ENCODE measurements around the gene SLC22A31. TPM values are rescaled to one million over a fixed set of nuclear protein-coding genes. Genes with fewer than 3 reads are reported as not detected.

Gene SLC22A31
- total RNA-seq, 6 donors from 2014 or later = 71.0 to 320 (median 174) TPM

GRCh38 chr16:89175280-89176146, 24.8 kb downstream of the SLC22A31 start:
- ATAC-seq (ENCODE audit: low FRiP score in 2 of 2) = no peak
- 59% methylated on average over 19 of the region's 20 CpGs; no CpG with 5 or more reads in 1 of the 2 donors for WGBS, 2 donors

GRCh38 chr16:89174877-89175276, 25.5 kb downstream of the SLC22A31 start:
- no peaks in the 10 kb centered on the region for H3K36me3 ChIP-seq
- ATAC-seq (ENCODE audit: low FRiP score in 2 of 2) (no peak), DNase-seq (peak in 1 of 2 donors; percentile 62)
- peak overlapping the region in 1 of 4 donors; percentile 4 for H3K27ac ChIP-seq
- H3K27me3 ChIP-seq = peaks cover 0 to 6% (median 0%) of the 10 kb centered on the region in 4 donors
- peaks cover 13 to 22% (median 16%) of the 10 kb centered on the region in 4 donors for H3K4me1 ChIP-seq
- WGBS, 2 donors = 41 to 69% methylated on average over 6 to 14 of the region's 14 CpGs
- H3K4me3 ChIP-seq = no peak overlapping the region
- TF ChIP-seq EP300 (IDR thresholded peaks at IDR 0.05) = no peak
- no peaks in the 10 kb centered on the region for H3K9me3 ChIP-seq

More at GRCh38 chr16:89175280-89176146, 24.8 kb downstream of the SLC22A31 start:
- no peak overlapping the region for H3K4me3 ChIP-seq
- H3K27me3 ChIP-seq = peaks cover 0 to 4% (median 0%) of the 10 kb centered on the region in 4 donors
- peaks cover 10 to 16% (median 13%) of the 10 kb centered on the region in 4 donors for H3K4me1 ChIP-seq
- DNase-seq = peak in 1 of 2 donors; percentile 64
- H3K9me3 ChIP-seq = no peaks in the 10 kb centered on the region
- no peak overlapping the region for H3K27ac ChIP-seq
- H3K36me3 ChIP-seq = no peaks in the 10 kb centered on the region
- TF ChIP-seq POLR2AphosphoS5 (IDR thresholded peaks at IDR 0.05) (no peak), EP300 (IDR thresholded peaks at IDR 0.05) (no peak), CTCF (IDR thresholded peaks at IDR 0.05) (no peak), POLR2A (IDR thresholded peaks at IDR 0.05) (no peak)

GRCh38 chr16:89174055-89174827, 26.1 kb downstream of the SLC22A31 start:
- Histone ChIP-seq H3K27ac (no peak overlapping the region), H3K4me1 (peaks cover 13 to 23% (median 16%) of the 10 kb centered on the region in 4 donors), H3K27me3 (peaks cover 0 to 6% (median under 1%) of the 10 kb centered on the region in 4 donors), H3K9me3 (no peaks in the 10 kb centered on the region), H3K36me3 (no peaks in the 10 kb centered on the region), H3K4me3 (no peak overlapping the region)
- TF ChIP-seq EP300 (IDR thresholded peaks at IDR 0.05) (no peak), CTCF (IDR thresholded peaks at IDR 0.05) (no peak), POLR2AphosphoS5 (IDR thresholded peaks at IDR 0.05) (no peak), POLR2A (IDR thresholded peaks at IDR 0.05) (no peak)
- DNase-seq = peak in 1 of 2 donors; percentile 53
- WGBS, 2 donors = 69 to 72% methylated on average over 17 to 22 of the region's 23 CpGs
- ATAC-seq (ENCODE audit: low FRiP score in 2 of 2) = no peak

GRCh38 chr16:89173174-89173921, 27.0 kb downstream of the SLC22A31 start:
- Histone ChIP-seq H3K9me3 (no peaks in the 10 kb centered on the region), H3K27ac (no peak overlapping the region), H3K4me3 (no peak overlapping the region), H3K27me3 (peaks cover 0 to 9% (median 2%) of the 10 kb centered on the region in 4 donors), H3K4me1 (peaks cover 13 to 23% (median 16%) of the 10 kb centered on the region in 4 donors), H3K36me3 (no peaks in the 10 kb centered on the region)
- DNase-seq (peak in 1 of 2 donors; percentile 50), ATAC-seq (ENCODE audit: low FRiP score in 2 of 2) (no peak)
- TF ChIP-seq CTCF (IDR thresholded peaks at IDR 0.05) (no peak), POLR2A (IDR thresholded peaks at IDR 0.05) (no peak), EP300 (IDR thresholded peaks at IDR 0.05) (no peak), POLR2AphosphoS5 (IDR thresholded peaks at IDR 0.05) (no peak)
- WGBS, 2 donors = 55 to 70% methylated on average over 4 to 10 of the region's 11 CpGs
